Kidney (tissue), 14 donors: ENCODE data around the gene CCNY. TPM values are rescaled to one million over a fixed set of nuclear protein-coding genes. Genes with fewer than 3 reads are reported as not detected.

ENCODE experiments used
- DNase-seq, 5 donors: peaks; one replicate each; pipeline ENCODE4 v3.0.0-alpha.2; 2013 to 2020
- FAIRE-seq: peaks from 2 replicates; lab custom pipeline; 2012; peaks lifted over from hg19 to GRCh38; lab: Jason Lieb, UNC
- H3K27ac ChIP-seq, 2 donors: one replicate each; pipeline ENCODE4 v1.7.0; 2013; ENCODE audit warnings: low read depth in 2 of 2, low read length in 2 of 2, inconsistent platforms in 1 of 2
- H3K27me3 ChIP-seq: one replicate; pipeline ENCODE4 v1.7.1; 2013; ENCODE audit warnings: low read length, inconsistent platforms; ENCODE audit not compliant: control insufficient read depth, insufficient read depth
- H3K36me3 ChIP-seq, 3 donors: one replicate each; pipeline versions ENCODE4 v1.7.0 to v1.7.1; 2013; ENCODE audit warnings: low read length in 3 of 3, control low read depth in 1 of 3, inconsistent platforms in 1 of 3; ENCODE audit not compliant: insufficient read depth in 3 of 3, control insufficient read depth in 2 of 3
- H3K4me1 ChIP-seq, 3 donors: one replicate each; pipeline versions ENCODE4 v1.7.0 to v1.7.1; 2013; ENCODE audit warnings: low read length in 3 of 3, inconsistent platforms in 1 of 3, low read depth in 1 of 3; ENCODE audit not compliant: control insufficient read depth in 2 of 3, insufficient read depth in 2 of 3
- H3K4me3 ChIP-seq, 3 donors: one replicate each; pipeline versions ENCODE4 v1.7.0 to v1.8.1; 2013; ENCODE audit warnings: low read length in 3 of 3, control low read depth in 1 of 3, inconsistent platforms in 1 of 3
- H3K9ac ChIP-seq, 3 donors: one replicate each; pipeline versions ENCODE4 v1.7.0 to v1.7.1; 2013; ENCODE audit warnings: low read length in 3 of 3, control low read depth in 1 of 3, inconsistent platforms in 1 of 3
- H3K9me3 ChIP-seq, 3 donors: one replicate each; pipeline versions ENCODE4 v1.7.0 to v1.7.1; 2013; ENCODE audit warnings: low read length in 3 of 3, control low read depth in 1 of 3, inconsistent platforms in 1 of 3; ENCODE audit not compliant: control insufficient read depth in 2 of 3, insufficient read depth in 1 of 3
- CTCF ChIP-seq: IDR thresholded peaks from 3 replicates; pipeline ENCODE4 v1.5.1; 2012; ENCODE audit warnings: mild to moderate bottlenecking, moderate library complexity, borderline replicate concordance; ENCODE audit not compliant: insufficient read depth; ENCODE audit errors: extremely low read depth
- intact Hi-C: fragments of 100-400 bp; cut with DNase I; formaldehyde crosslinking; loops from one replicate; pipeline ENCODE4 v1.11.1; 2022
- polyA plus RNA-seq: library from polyadenylated mRNA; stranded (reverse); fragments of 350-450 nt; fragmentation: Illumina TruSeq; extraction: RNeasy Lipid Tissue Mini Kit (QIAGEN cat#74804); gene quantifications from one replicate; pipeline ENCODE4 v1.2.3, GENCODE V29; 2014; ENCODE audit warnings: low read depth, low replicate concordance; ENCODE audit not compliant: insufficient read depth
- total RNA-seq: library from RNA; stranded (reverse); fragmentation: NEBNext Ultra II Directional; extraction: Animal tissue kit (Norgen Biotek cat#: 25700); gene quantifications from one replicate; pipeline ENCODE4 v1.2.1, GENCODE V29; 2021
- donor health status: control.
- donor health status: control.
- donor health status: control.
- donor health status: control.
- donor health status: control.
- donor health status: DM: yes; HTN: yes; CAD: no.
- donor health status: Normal renal cell carcinoma (clear cell type).

The CCNY gene
- total and polyA plus RNA-seq, 2 donors from 2014 or later, result 45.6 to 77.2 TPM

- Histone ChIP-seq H3K27me3 (no peaks in the 10 kb centered on the region), H3K9me3 (peaks cover 0 to 6% (median 0%) of the 10 kb centered on the region in 3 donors), H3K4me3 (no peak overlapping the region), H3K9ac (no peak overlapping the region), H3K4me1 (peaks cover 0 to 31% (median 28%) of the 10 kb centered on the region in 3 donors), H3K27ac (no peak overlapping the region), H3K36me3 (no peaks in the 10 kb centered on the region)
- DNase-seq, result no peak
- FAIRE-seq, result no peak
- TF ChIP-seq CTCF, result no peak
- intact Hi-C loops, result no loop called here
These were observed 58.6 kb downstream of the CCNY start for GRCh38 chr10:35394934-35395333.

- Histone ChIP-seq H3K4me1 (peaks cover 0 to 31% (median 28%) of the 10 kb centered on the region in 3 donors), H3K27ac (peak overlapping the region in 1 of 2 donors; percentile 5), H3K27me3 (no peaks in the 10 kb centered on the region), H3K9ac (no peak overlapping the region), H3K9me3 (no peaks in the 10 kb centered on the region), H3K4me3 (no peak overlapping the region), H3K36me3 (no peaks in the 10 kb centered on the region)
- DNase-seq, result no peak
- no peak for FAIRE-seq
- intact Hi-C loops, result no loop called here
- no peak for TF ChIP-seq CTCF
These were observed 60.5 kb downstream of the CCNY start for GRCh38 chr10:35396560-35397434.

GRCh38 chr10:35397953-35398352, 61.6 kb downstream of the CCNY start:
- no peak for DNase-seq
- TF ChIP-seq CTCF, result no peak
- Histone ChIP-seq H3K36me3 (no peaks in the 10 kb centered on the region), H3K9ac (no peak overlapping the region), H3K4me1 (peaks cover 0 to 31% (median 28%) of the 10 kb centered on the region in 3 donors), H3K9me3 (no peaks in the 10 kb centered on the region), H3K4me3 (no peak overlapping the region), H3K27me3 (no peaks in the 10 kb centered on the region), H3K27ac (no peak overlapping the region)
- no peak for FAIRE-seq
- intact Hi-C loops, result no loop called here
